Measurements from ENCODE around the gene SUN1.

DNA sequence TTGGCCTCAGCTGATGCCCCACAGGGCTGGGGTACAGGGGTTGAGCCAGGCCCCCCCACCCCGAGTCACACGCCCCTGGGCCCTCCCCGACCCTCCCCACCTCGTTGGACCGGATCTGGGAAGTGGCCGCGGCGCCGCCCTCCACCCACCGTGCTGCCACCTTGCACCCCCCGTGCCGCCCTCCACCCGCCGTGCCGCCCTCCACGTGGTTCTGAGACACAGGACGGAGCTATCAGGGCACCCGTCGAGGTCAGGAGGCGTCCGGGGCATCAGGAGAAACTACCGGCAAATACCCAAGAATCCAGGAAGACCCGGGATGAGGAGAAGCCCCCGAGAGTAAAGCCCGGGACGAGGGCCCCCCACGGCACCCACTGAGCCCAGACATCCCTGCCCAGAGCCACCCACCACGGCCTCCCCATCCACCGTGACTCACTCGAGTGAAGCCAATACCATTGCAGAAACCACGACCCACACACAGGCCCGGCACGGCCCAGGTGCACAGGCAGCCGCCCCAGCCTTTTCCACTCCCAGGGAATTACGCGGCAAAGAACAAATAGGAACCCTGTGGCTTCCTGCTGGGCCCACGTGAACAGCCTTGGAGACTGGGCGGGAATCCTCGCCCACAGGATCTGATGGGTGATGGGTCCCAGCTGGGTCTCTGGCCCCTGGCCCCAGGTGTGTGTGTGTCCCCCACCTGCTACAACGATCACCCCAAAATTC lies 88.2 kb downstream of the SUN1 start:
- TF ChIP-seq, protein P1, sequence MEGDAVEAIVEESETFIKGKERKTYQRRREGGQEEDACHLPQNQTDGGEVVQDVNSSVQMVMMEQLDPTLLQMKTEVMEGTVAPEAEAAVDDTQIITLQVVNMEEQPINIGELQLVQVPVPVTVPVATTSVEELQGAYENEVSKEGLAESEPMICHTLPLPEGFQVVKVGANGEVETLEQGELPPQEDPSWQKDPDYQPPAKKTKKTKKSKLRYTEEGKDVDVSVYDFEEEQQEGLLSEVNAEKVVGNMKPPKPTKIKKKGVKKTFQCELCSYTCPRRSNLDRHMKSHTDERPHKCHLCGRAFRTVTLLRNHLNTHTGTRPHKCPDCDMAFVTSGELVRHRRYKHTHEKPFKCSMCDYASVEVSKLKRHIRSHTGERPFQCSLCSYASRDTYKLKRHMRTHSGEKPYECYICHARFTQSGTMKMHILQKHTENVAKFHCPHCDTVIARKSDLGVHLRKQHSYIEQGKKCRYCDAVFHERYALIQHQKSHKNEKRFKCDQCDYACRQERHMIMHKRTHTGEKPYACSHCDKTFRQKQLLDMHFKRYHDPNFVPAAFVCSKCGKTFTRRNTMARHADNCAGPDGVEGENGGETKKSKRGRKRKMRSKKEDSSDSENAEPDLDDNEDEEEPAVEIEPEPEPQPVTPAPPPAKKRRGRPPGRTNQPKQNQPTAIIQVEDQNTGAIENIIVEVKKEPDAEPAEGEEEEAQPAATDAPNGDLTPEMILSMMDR (conservative IDR thresholded peaks at IDR 0.05; ENCODE audit: low read depth in 2 of 2), result no peak
- TF ChIP-seq ZNF331 (CRISPR knock-in tag; IDR thresholded peaks at IDR 0.05; ENCODE audit: low read depth) (no peak), EZH2phosphoT487 (IDR thresholded peaks at IDR 0.05; ENCODE audit: unreplicated experiment) (no peak), CREB1 (CRISPR knock-in tag; IDR thresholded peaks at IDR 0.05; ENCODE audit: low read depth) (no peak), EZH2 (IDR thresholded peaks at IDR 0.05; ENCODE audit: low read depth, unreplicated experiment) (no peak), POLR2AphosphoS5 (IDR thresholded peaks at IDR 0.05; ENCODE audit: low read depth) (no peak), ZNF114 (CRISPR knock-in tag; IDR thresholded peaks at IDR 0.05) (no peak), JUNB (IDR thresholded peaks at IDR 0.05; ENCODE audit: unreplicated experiment) (no peak), STAT1 (IDR thresholded peaks at IDR 0.05; ENCODE audit: unreplicated experiment) (no peak), NANOG (IDR thresholded peaks at IDR 0.05; ENCODE audit: borderline replicate concordance) (no peak)
- TF ChIP-seq, protein P2, sequence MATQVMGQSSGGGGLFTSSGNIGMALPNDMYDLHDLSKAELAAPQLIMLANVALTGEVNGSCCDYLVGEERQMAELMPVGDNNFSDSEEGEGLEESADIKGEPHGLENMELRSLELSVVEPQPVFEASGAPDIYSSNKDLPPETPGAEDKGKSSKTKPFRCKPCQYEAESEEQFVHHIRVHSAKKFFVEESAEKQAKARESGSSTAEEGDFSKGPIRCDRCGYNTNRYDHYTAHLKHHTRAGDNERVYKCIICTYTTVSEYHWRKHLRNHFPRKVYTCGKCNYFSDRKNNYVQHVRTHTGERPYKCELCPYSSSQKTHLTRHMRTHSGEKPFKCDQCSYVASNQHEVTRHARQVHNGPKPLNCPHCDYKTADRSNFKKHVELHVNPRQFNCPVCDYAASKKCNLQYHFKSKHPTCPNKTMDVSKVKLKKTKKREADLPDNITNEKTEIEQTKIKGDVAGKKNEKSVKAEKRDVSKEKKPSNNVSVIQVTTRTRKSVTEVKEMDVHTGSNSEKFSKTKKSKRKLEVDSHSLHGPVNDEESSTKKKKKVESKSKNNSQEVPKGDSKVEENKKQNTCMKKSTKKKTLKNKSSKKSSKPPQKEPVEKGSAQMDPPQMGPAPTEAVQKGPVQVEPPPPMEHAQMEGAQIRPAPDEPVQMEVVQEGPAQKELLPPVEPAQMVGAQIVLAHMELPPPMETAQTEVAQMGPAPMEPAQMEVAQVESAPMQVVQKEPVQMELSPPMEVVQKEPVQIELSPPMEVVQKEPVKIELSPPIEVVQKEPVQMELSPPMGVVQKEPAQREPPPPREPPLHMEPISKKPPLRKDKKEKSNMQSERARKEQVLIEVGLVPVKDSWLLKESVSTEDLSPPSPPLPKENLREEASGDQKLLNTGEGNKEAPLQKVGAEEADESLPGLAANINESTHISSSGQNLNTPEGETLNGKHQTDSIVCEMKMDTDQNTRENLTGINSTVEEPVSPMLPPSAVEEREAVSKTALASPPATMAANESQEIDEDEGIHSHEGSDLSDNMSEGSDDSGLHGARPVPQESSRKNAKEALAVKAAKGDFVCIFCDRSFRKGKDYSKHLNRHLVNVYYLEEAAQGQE (IDR thresholded peaks at IDR 0.05; ENCODE audit: unreplicated experiment), result no peak
- TF ChIP-seq, protein P3, sequence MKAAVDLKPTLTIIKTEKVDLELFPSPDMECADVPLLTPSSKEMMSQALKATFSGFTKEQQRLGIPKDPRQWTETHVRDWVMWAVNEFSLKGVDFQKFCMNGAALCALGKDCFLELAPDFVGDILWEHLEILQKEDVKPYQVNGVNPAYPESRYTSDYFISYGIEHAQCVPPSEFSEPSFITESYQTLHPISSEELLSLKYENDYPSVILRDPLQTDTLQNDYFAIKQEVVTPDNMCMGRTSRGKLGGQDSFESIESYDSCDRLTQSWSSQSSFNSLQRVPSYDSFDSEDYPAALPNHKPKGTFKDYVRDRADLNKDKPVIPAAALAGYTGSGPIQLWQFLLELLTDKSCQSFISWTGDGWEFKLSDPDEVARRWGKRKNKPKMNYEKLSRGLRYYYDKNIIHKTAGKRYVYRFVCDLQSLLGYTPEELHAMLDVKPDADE (IDR thresholded peaks at IDR 0.05), result no peak

Measured in GM23338 (cell line).